GM19397 (cell line): ENCODE data around the gene DCLK1.

ENCODE experiments used
- ATAC-seq: cut with Tn5 transposase; IDR thresholded peaks from one replicate; pipeline ENCODE4 v1.9.1; 2021; ENCODE audit warnings: mild to moderate bottlenecking, moderate library complexity; ENCODE audit not compliant: unreplicated experiment

Gene DCLK1

DNA sequence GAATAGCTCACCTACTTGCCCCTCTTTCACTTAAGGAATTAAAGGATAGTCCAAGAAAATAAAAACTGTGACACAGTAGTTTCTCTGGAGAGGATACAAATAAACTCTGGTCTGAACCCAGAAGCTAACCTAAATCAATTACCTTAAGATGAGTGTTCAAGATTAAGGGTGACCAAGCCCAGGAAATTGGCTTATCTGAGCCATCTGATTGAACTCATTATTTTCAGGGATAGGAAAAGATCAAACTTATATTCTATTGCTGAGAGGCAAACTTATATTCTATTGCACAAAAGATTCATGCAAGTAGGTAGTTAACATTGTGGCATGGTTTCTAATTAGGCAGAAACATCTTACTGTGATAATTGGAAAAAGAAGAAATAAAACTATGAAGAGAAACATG is 175.1 kb downstream of the DCLK1 start:
- ATAC-seq, result no peak

DNA sequence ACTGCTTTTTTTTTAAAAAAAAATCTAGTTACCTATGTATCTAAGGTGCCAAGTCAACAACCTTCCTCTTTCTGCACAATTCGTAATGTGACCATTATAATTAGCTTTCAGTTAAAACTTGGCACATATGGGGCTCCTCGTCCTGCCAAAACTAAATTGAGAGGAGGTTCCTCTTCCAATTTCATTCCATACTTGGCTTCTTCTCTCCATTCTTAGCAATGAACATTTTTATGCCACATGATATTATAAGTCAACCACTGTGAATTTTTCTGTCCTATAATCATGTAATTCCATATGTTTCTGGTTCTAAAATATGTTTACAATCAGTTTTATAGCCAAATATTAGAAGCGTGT is 177.0 kb downstream of the DCLK1 start:
- ATAC-seq, result no peak

DNA sequence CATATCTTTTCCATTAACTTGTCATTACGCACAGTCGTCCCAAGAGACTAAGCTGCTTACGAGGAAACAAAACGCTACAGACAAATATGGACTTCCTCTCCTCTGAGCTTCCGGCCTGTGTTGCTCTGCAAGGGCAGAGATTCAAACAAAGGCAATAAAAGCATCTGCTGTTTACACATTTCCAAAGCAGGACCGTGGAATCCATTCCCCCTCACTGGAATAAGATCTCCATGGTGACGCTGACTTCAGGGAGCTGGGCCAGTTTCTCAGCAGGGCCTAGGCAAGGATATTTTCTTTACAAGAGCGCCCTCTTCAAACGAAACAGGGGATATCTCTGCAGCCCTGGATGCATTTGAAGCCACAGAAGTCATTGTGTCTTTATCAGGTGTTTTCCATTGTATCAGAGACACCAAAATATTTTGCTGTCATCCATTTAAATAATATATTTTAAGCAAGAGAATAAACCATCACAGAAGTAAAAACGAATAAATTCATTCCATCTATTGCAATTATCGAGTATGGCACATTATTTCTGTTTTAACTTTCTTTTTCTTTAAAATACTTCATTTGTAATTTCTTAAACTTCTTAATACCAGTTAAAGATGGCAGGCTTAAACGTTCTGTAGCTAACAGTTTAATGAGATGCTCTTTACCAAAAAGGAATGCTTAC is 177.5 kb downstream of the DCLK1 start:
- ATAC-seq, result peak; percentile 42

DNA sequence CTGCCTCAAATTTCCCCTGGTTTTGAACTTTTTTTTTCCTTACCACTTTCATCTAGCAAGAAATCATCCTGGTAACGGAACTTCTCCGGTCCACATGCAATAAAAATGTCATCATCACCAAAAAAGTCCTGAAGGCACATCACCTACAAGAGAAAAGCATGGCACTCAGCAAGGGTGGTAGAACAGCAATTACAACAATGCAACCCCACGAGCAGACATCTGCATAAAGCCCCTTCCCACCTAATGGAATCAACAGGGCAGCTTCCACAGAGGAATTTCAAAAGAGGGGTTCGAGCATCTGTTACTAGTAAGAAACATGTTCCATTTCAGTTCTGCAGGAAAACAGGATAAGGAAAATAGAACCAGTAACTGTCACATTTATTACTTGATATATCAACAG is 183.9 kb downstream of the DCLK1 start:
- no peak for ATAC-seq

DNA sequence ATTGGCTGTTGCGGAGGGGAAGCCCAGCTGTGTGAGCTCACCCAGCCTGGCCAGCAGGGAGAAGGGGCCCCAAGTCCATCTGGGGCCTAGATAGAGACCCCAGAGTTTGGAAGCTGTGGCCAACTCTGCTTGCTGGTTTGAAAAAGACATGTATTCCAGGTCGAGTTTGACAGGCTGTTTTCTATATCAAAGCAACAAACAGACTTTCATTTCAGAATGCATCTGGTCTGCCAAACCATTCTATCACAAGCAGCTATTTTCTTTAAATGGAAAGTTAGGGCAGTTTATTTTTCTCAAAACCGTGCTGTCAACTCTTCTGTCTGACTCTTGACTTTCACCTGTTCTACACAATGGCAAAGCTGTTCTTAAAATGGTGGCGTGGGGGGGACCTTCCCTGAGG is 185.8 kb downstream of the DCLK1 start:
- no peak for ATAC-seq

DNA sequence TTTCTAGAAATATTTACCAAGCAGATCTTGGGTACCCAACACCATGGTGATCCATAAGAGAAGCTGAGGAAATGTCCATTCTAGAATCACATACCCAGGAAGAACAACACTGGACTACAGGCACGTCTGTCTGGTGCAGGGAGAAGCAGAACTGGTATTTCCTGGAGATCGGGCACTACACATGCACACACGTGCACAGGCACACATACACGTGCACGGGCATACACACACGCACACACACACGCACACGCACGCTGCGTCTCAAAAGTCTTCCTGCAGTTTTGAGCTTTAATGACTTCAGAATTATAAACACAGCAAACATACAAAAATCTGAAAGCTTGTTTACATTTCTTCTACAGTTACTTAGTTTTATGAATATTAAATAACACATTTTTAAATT is 189.8 kb downstream of the DCLK1 start:
- no peak for ATAC-seq

DNA sequence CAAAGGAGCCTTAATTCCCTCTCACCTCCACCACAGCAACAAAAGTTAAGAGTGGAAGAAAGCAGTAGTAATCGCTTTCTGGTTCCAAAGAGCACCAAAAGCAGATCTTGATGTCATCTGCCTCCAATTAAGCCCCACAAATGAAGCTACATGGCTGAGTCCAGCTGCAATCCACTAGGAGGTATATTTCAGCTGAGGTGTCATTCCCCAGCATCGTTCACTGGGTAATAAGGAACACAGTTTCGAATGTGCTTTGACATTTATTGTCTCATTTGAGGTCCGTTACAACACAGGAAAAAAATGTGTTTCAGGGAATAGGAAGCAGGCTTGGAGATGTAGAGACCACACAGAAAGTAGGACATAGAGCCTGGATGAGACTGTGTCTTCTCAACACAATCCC is 190.4 kb downstream of the DCLK1 start:
- no peak for ATAC-seq

DNA sequence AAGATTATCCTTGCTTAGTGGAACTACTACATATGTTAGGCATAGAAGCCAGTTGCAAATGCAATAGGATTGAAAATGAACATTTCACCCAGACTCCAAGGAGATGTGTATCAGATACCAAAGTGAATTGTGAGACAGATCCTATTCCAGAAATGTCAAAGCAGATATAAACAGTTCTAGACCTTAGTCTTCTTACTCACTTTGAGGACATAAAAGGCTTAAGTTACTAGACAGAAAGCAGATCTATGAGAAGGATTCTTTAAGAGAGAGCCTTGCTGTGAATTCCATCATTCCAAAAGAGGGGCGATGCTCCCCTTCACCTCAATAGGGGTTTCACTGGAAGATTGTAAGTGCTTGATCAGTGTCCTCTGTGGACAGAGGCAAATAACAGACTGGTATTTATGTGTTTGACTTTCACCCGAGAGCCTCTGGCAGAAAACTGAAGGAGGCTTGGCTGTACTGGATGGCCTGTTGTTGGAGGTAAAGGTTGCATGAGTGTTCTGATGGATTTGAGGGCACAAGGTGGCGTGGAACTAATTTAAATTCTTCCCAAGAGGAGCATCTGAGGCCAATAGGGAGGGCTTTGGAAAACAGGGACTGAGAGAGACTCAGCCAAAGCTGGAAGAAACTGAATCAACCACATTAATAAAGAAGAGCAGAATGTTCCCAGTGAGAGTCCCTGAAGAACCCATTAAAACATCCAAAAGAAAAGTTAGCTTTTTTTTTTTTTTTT is 194.8 kb downstream of the DCLK1 start:
- no peak for ATAC-seq

DNA sequence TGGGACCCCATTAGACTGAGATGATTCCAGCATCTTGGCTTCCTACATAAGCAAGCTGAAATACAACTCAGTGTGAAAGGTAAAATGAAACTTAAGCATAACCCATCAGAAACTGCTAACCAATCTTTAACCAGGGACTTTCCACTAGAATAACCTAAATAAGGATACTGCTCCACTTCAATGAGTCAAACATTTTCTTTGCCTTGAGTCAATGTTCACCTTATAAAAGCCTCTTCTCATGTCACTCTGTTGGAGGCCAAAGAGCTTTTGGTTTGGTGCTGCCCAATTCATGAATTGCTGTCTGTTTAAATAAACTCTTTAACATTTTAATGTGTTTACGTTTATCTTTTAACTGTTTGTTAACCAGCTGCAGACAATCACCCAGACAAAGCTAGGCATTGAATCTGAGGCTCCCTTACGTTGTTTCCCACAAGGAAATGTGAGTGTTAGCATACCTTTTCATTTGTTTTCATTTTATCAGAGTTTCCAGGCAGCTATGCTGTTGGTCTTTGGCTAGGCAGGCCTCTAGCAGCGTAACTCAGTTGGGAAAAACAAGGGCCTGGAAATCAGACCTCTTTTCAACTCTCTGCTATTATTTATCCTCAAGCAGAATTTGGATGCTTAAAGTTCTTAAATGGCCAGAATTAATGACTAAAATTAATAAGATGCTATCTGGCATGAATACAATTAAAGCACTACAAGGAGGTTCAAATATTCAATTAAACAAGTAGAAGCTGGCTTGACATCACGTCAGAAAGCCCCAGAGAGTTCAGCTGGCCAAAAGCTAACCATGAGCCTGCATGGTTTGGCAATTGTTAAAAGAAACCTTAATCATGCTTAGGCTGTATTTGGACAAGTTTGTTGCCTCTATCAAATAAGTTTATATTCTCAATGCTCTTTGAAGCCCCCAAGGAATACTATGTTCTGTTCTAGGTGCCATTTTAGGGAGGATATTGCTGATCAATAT is 200.2 kb downstream of the DCLK1 start:
- ATAC-seq, result no peak

DNA sequence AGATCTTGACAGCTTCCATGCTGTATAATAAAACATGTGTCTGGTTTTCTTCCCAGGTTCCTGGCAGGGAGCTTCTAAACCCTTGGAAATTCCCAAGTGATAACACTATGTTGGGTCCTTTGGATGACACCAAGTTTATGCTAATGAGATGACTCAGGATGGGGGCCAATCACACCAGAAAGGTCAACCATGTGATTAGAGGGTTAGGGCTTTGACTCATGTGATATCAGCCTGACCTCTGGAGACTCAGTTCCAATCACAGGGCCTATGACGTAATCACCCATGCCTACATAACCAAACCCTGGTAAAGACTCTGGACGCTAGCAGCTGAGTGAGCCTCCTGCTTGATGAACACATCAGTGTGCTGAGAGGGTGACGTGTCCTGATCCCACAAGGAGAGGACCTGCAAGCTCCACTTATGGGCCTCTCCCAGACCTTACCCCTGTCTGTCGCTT is 203.6 kb downstream of the DCLK1 start:
- no peak for ATAC-seq

DNA sequence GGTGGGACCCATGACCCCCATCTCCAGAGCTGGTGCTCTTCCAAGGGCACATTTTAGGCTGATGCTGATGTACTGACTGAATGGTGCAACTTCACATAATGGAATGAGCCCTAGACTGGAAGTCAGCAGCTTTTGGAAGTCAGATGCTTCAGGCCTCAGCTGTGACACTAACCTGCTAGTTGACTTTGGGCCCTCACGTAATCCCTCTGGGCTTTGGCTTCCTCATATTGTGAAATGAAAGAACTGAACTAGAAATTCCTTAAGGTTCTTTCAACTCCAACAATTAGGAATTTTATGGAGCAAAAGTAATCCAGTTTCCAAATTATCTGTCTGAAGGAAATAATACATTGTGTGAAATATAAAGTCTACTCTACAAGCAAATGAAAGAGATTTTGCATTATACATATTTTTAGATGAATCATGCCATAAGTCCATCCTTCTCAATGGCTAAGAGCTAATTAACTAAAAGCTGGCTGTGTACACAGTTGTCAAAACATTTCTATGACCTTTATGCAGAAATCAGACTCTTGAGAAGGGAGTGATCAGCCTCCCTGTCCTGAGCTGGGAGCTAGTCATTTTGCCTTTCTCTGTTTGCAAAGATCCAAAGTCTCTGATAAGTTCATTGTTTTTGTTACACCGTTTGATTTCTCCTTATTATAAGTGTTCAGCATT is 204.2 kb downstream of the DCLK1 start:
- ATAC-seq, result no peak

DNA sequence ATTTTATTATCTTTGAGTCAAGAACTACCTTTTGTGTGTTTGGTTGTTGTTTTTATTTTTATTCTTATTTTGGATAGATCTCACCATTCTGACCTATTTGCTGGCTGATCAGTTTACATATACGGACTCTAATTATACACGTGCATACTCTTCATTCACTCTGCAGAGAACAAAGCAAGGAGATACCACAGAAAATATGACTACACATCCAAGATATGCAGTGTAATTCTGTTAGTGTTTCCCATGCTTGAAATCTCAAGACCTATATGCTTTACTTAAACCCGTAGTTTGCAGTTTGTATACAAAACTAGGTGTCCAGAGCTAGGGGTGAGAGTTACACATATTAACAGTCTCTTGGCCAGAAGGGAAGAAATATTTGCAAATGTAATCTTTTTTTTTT is 205.5 kb downstream of the DCLK1 start:
- no peak for ATAC-seq

DNA sequence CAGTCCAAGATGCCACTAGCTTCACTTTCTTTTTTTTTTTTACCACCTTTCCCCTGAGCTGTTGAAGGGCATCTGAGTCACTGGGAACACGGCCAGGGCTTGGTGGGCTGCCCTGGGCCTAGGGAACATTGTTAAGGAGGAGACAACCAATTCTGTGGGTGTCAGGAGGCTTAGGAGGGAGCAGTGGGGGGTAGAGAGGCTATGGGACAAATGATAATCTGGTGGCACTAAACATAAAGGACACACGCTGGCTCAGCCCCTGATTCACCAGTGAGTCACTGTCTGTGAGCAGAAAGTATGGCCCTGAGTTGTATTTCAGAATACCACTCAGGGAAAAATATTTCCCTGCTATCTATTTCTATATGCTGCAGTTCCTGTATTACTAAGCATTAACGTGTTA is 207.8 kb downstream of the DCLK1 start:
- ATAC-seq, result no peak

DNA sequence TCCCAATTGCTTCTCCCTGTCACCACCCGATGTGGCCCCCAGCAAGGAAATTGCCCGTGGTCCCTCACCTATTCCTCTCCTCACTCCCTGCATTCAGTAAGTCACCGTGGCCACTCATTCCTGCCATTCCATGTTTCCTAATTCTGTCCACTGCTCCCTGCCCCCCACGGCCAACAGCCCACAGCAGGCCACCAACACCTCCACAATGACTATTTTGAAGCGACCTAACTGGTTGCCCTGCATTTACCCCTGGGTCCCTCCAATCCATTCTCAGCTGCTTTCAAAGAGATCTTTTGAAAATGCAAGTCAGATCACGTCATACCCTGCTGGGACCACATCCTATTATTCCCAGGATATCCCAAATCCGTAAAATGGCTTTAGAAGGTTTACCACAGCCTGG is 210.4 kb downstream of the DCLK1 start:
- ATAC-seq, result no peak

DNA sequence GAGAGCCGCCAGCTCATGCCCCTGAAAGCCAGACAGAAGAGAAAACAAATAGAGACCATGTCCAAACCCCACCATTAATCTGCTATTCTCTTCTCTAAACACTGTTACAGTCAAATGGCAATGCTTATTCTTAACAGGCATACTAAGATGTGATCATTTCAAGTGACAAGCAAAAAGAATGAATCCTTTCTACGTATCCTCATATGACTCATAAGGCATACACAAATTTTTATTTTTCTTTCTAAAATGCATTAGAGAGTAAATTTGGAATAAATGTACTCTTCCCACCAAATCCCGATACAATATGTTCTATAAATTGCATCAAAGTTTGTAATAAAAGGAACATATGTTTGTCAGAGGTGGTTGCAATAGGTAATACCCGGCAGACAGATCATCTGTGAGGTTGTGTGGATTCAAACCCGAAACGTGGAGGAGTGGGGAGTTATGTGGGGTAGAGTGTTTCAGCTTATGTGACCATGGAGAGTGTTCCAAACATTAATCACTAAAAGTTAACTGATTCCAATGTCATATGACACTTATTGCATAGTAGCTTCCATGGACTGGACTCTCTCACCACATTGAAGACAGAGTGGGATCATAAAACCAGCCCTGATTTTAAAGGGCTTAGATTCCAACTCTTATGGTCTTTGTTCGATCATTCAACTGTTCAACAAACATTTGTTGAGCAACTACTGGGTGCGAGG is 213.1 kb downstream of the DCLK1 start:
- peak; percentile 18 for ATAC-seq

DNA sequence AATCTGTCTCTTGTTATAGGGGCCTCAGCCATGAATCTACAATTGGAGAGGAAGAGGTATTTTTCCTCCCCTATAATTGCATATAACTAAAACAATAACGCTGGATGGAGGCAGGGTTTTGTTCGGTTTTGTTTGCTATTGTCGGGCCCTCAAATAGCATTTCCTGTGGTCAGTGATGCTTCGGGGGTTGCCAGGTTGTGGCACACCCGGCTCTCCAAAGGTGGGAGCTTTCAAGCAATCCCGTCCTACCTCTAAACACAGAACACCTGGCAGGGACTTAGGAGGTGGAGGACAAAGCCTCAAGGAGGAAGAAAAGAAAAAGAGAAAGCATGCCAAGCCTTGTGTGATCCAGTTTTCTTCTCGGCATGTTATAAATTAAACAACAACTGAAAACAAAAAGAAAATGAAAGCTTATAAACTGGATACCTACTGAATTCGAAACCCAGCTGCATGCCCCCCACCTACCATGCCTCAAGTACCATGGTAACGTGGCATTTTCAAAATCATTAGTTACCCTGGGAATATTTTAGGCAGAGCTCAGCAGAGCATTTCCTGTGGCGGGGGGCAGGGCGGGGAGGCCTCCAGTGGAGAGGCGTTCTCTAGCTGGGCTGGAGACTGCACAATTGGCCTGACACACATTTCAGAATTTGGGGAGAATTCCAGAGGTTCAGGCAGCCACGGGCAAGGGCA is 213.8 kb downstream of the DCLK1 start:
- ATAC-seq, result peak; percentile 72

DNA sequence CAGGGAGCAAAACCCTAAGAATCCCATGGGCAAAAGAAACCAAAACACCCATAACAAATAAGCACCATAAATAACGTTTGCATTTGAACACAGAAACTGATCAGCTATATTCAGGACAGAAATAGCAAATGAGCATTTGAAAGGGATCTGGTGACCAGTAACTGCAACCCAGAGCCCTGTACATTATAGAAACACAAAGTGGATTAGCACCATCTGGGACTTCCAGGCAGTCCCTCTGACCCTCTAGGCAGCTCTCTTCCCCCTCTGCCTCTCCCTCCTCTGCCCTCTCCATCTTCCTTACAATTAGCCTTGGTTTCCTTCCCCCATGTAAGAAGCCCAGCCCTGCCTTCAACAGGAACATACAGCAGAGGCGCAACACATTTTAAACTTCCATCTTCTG is 215.0 kb downstream of the DCLK1 start:
- no peak for ATAC-seq

DNA sequence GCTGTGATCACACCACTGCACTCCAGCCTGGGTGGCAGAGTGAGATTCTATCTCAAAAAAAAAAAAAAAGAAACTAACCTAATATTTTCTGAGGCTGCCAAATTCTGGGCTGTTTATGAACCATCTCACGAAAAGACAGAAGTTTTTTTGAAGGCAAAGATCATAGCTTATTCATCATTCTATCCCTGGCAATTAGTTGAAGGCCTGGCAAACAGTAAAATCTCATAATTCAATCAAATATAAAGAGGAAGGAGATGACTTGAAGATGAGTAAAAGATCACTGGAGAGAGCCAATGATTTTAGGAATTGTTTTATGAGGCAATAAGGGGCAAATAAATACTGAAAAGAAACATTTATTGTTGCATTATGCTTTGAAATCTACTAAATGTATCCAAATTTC is 216.5 kb downstream of the DCLK1 start:
- no peak for ATAC-seq

DNA sequence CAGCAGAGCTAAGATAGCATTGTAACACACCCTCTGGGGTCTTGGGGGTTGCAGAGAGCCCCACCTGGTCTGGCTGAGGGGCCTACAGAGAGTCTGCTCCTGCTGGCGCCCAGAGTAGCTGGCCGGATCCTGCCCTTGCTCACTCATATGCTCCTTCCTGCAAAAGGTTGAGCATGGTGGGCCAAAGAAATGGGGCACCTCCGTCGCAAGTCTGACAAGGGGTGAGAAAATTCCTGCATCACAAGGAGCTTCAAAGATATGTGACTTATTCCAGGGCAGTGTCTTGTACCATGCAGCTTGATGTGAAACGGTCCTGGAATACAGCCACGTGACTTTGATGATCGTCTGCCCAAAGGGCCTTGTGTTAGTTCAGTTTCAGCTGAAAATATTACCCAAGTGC is 218.3 kb downstream of the DCLK1 start:
- no peak for ATAC-seq
